Measurements from ENCODE around the gene ADSS1. TPM values are rescaled to one million over a fixed set of nuclear protein-coding genes. Genes with fewer than 3 reads are reported as not detected.

ADSS1 gene
- total RNA-seq, 1 experiment from 2014 or later, result 2.1 TPM

DNA sequence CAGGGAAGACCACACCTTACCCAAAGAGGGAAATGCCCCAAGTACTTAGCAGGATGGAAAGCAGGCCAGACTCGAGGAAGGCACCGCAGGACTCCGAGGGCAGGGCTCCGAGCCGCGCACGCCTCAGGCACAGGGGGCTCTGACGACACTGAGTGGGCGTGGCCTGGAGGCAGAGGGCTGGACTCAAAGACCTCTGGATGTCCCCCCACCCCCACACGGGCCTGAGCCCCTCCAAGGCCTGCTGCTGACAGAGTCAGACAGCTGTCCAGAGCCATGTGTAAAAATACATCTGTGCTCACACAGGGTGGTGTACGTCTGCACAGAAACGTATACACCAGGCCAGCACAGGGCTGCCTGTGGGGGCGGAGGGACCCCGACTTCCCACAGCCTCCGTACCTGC, 70.1 kb downstream of the ADSS1 start:
- DNase-seq (ENCODE audit: low spot score), result peak; percentile 38

GRCh38 chr14:104794631-104794992, 70.6 kb downstream of the ADSS1 start:
- DNase-seq (ENCODE audit: low spot score), result peak; percentile 34

- no peak for DNase-seq (ENCODE audit: low spot score)
Measured at GRCh38 chr14:104794993-104795780, 71.2 kb downstream of the ADSS1 start, which contains the start of gene AKT1. Gene AKT1, minus strand, starts transcription at chr14:104795748. Its CDS starts 3,105 bp downstream, at chr14:104792643.

- DNase-seq (ENCODE audit: low spot score), result no peak
Measured at GRCh38 chr14:104795781-104796686, 72.0 kb downstream of the ADSS1 start.

DNA sequence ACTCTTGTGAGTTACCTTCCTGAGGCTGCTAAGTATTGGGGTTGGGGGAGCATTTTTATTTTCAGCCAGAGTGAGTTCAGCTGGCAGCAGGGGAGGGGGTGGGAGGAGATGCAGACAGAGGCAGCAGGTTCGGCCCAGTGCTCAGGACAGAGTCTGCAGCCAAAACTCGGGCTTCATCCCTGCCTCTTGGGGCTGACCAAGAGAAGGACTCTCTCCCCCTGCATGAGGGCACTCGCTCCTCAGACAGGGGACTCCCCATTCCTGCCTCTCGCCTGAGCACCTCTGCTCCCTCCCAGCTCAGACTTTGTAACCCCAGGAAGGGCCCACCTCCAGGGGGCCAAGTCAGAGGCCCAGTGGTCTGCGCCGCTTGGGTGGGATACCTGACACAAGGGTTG, 72.7 kb downstream of the ADSS1 start:
- no peak for DNase-seq (ENCODE audit: low spot score)

Small RNAs within 50 kb of the gene (small RNA-seq; reads per million reads assigned to genes)
- gene MIR4710, result not detected

Other genes with a start within 250 kb of the ADSS1 start
- gene C14orf180, start 144.5 kb upstream of the ADSS1 start, total RNA-seq (2014; rRNA removed; shearing (Covaris generic)), result 0.38 and 1.5 TPM in 2 replicates
- not detected in 2 replicates for gene TMEM179, start 119.5 kb upstream of the ADSS1 start, total RNA-seq (2014; rRNA removed; shearing (Covaris generic))
- 293 and 322 TPM in 2 replicates for gene INF2, start 34.6 kb upstream of the ADSS1 start, total RNA-seq (2014; rRNA removed; shearing (Covaris generic))
- 243 and 250 TPM in 2 replicates for gene SIVA1, start 28.9 kb downstream of the ADSS1 start, total RNA-seq (2014; rRNA removed; shearing (Covaris generic))
- 161 and 168 TPM in 2 replicates for gene AKT1, start 71.5 kb downstream of the ADSS1 start, total RNA-seq (2014; rRNA removed; shearing (Covaris generic))
- 12.1 and 17.2 TPM in 2 replicates for gene ZBTB42, start 76.9 kb downstream of the ADSS1 start, total RNA-seq (2014; rRNA removed; shearing (Covaris generic))
- 69.3 and 78.1 TPM in 2 replicates for gene CEP170B, start 141.0 kb downstream of the ADSS1 start, total RNA-seq (2014; rRNA removed; shearing (Covaris generic))
- gene PLD4, start 200.7 kb downstream of the ADSS1 start, total RNA-seq (2014; rRNA removed; shearing (Covaris generic)), result not detected in 2 replicates